ENCODE data around the gene PIK3R1. TPM values are rescaled to one million over a fixed set of nuclear protein-coding genes. Genes with fewer than 3 reads are reported as not detected.

The PIK3R1 gene
- polyA plus RNA-seq, 1 donor (not counting 4 experiments of a cell fraction or from before 2014, with no cell fraction given), result 16.7 TPM

- dilution Hi-C loops (cut with MboI; ENCODE audit: extremely low pct_ligation_motif_present, low sequenced_read_pairs), result no loop called here
- no peak for TF ChIP-seq CTCF (optimal IDR thresholded peaks at IDR 0.05 in 1 of 3, IDR thresholded peaks at IDR 0.05 in 1 of 3, conservative IDR thresholded peaks at IDR 0.05 in 1 of 3; ENCODE audit: extremely low read depth in 1 of 3, insufficient read depth in 2 of 3, low read length in 3 of 3)
- TF ChIP-seq EZH2 (IDR thresholded peaks at IDR 0.05; ENCODE audit: low read length), result no peak
- H3K27ac ChIP-seq (ENCODE audit: control insufficient read depth, insufficient read depth, low read length), result no peak overlapping the region
- no peaks in the 10 kb centered on the region for H3K9me3 ChIP-seq (ENCODE audit: control insufficient read depth, low read depth, low read length)
- H3K9ac ChIP-seq (ENCODE audit: control insufficient read depth, extremely low read depth, insufficient read depth, low read length), result no peak overlapping the region
- H3K4me3 ChIP-seq (ENCODE audit: control insufficient read depth in 2 of 3, extremely low read depth in 1 of 3, insufficient read depth in 2 of 3, low read depth in 1 of 3, low read length in 3 of 3), result no peak overlapping the region
- no peaks in the 10 kb centered on the region for H3K27me3 ChIP-seq (ENCODE audit: control insufficient read depth, extremely low read depth, insufficient read depth, low read length)
- H3K4me2 ChIP-seq (ENCODE audit: control insufficient read depth, extremely low read depth, insufficient read depth, low read depth, low read length), result no peak overlapping the region
- FAIRE-seq, result no peak
- DNase-seq (ENCODE audit: low read depth, low spot score), result no peak
- no peaks in the 10 kb centered on the region for H3K9me1 ChIP-seq (ENCODE audit: control insufficient read depth, extremely low read depth, insufficient read depth, low read length)
- no peaks in the 10 kb centered on the region for H3K36me3 ChIP-seq (ENCODE audit: control insufficient read depth in 2 of 2, extremely low read depth in 1 of 2, insufficient read depth in 2 of 2, low read length in 2 of 2)
- H2AFZ ChIP-seq (ENCODE audit: control insufficient read depth, low read length), result no peak overlapping the region
- H3K4me1 ChIP-seq (ENCODE audit: control insufficient read depth, extremely low read depth, insufficient read depth, low read length), result peaks cover 12% of the 10 kb centered on the region
- H3K79me2 ChIP-seq (ENCODE audit: control insufficient read depth, insufficient read depth, low read length), result no peaks in the 10 kb centered on the region
- no peaks in the 10 kb centered on the region for H4K20me1 ChIP-seq (ENCODE audit: control insufficient read depth, extremely low read depth, insufficient read depth, low read length)
These were observed 39.3 kb upstream of the PIK3R1 start for GRCh38 chr5:68176253-68176652.

- Histone ChIP-seq H3K36me3 (ENCODE audit: control insufficient read depth in 2 of 2, extremely low read depth in 1 of 2, insufficient read depth in 2 of 2, low read length in 2 of 2) (no peaks in the 10 kb centered on the region), H3K4me1 (ENCODE audit: control insufficient read depth, extremely low read depth, insufficient read depth, low read length) (peaks cover 12% of the 10 kb centered on the region), H2AFZ (ENCODE audit: control insufficient read depth, low read length) (peak overlapping the region; percentile 30), H3K9ac (ENCODE audit: control insufficient read depth, extremely low read depth, insufficient read depth, low read length) (no peak overlapping the region), H3K79me2 (ENCODE audit: control insufficient read depth, insufficient read depth, low read length) (no peaks in the 10 kb centered on the region), H3K9me1 (ENCODE audit: control insufficient read depth, extremely low read depth, insufficient read depth, low read length) (no peaks in the 10 kb centered on the region), H3K9me3 (ENCODE audit: control insufficient read depth, low read depth, low read length) (no peaks in the 10 kb centered on the region), H3K4me3 (ENCODE audit: control insufficient read depth in 2 of 3, extremely low read depth in 1 of 3, insufficient read depth in 2 of 3, low read depth in 1 of 3, low read length in 3 of 3) (no peak overlapping the region), H3K4me2 (ENCODE audit: control insufficient read depth, extremely low read depth, insufficient read depth, low read depth, low read length) (no peak overlapping the region), H3K27me3 (ENCODE audit: control insufficient read depth, extremely low read depth, insufficient read depth, low read length) (no peaks in the 10 kb centered on the region), H3K27ac (ENCODE audit: control insufficient read depth, insufficient read depth, low read length) (no peak overlapping the region), H4K20me1 (ENCODE audit: control insufficient read depth, extremely low read depth, insufficient read depth, low read length) (no peaks in the 10 kb centered on the region)
- DNase-seq (ENCODE audit: low read depth, low spot score) (peak; percentile 15), FAIRE-seq (peak; percentile 34)
- TF ChIP-seq EZH2 (IDR thresholded peaks at IDR 0.05; ENCODE audit: low read length), result no peak
- TF ChIP-seq CTCF (optimal IDR thresholded peaks at IDR 0.05 in 1 of 3, IDR thresholded peaks at IDR 0.05 in 1 of 3, conservative IDR thresholded peaks at IDR 0.05 in 1 of 3; ENCODE audit: extremely low read depth in 1 of 3, insufficient read depth in 2 of 3, low read length in 3 of 3), result no peak
- dilution Hi-C loops (cut with MboI; ENCODE audit: extremely low pct_ligation_motif_present, low sequenced_read_pairs), result no loop called here
These were observed 38.6 kb upstream of the PIK3R1 start for GRCh38 chr5:68176802-68177479.

All from keratinocyte (primary cell).